ENCODE measurements around the gene FNDC11. TPM values are rescaled to one million over a fixed set of nuclear protein-coding genes. Genes with fewer than 3 reads are reported as not detected.

The FNDC11 gene
- polyA plus RNA-seq, 1 donor: 0.34 TPM

GRCh38 chr20:63517376-63518309 lies 36.3 kb upstream of the FNDC11 start:
- DNase-seq: no peak
- WGBS (ENCODE audit: insufficient coverage, low lambda C conversion rate): no CpG with 5 or more reads among the region's 32 CpGs

GRCh38 chr20:63518351-63518861 lies 35.6 kb upstream of the FNDC11 start:
- Histone ChIP-seq H3K27me3 (ENCODE audit: control insufficient read depth, insufficient read depth, low read length) (peaks cover 28% of the 10 kb centered on the region), H3K27ac (ENCODE audit: low read length) (no peak overlapping the region), H3K4me3 (ENCODE audit: low read length) (no peak overlapping the region), H3K9me3 (ENCODE audit: control insufficient read depth, low read depth, low read length) (peaks cover 6% of the 10 kb centered on the region), H3K36me3 (ENCODE audit: control insufficient read depth, insufficient read depth, low read length) (peaks cover 14% of the 10 kb centered on the region), H3K4me1 (ENCODE audit: control insufficient read depth, insufficient read depth, low read length) (peaks cover 11% of the 10 kb centered on the region)
- no peak for DNase-seq
- no CpG with 5 or more reads among the region's 20 CpGs for whole genome bisulfite sequencing (ENCODE audit: insufficient coverage, low lambda C conversion rate)

More at GRCh38 chr20:63517376-63518309, 36.3 kb upstream of the FNDC11 start:
- peaks cover 11% of the 10 kb centered on the region for H3K4me1 ChIP-seq (ENCODE audit: control insufficient read depth, insufficient read depth, low read length)
- H3K36me3 ChIP-seq (ENCODE audit: control insufficient read depth, insufficient read depth, low read length): peaks cover 8% of the 10 kb centered on the region
- no peak overlapping the region for H3K4me3 ChIP-seq (ENCODE audit: low read length)
- no peaks in the 10 kb centered on the region for H3K9me3 ChIP-seq (ENCODE audit: control insufficient read depth, low read depth, low read length)
- peaks cover 29% of the 10 kb centered on the region for H3K27me3 ChIP-seq (ENCODE audit: control insufficient read depth, insufficient read depth, low read length)
- no peak overlapping the region for H3K27ac ChIP-seq (ENCODE audit: low read length)

- peak overlapping the region; percentile 57 for H3K4me3 ChIP-seq (ENCODE audit: low read length)
- DNase-seq: no peak
- peaks cover 11% of the 10 kb centered on the region for H3K4me1 ChIP-seq (ENCODE audit: control insufficient read depth, insufficient read depth, low read length)
- H3K27ac ChIP-seq (ENCODE audit: low read length): no peak overlapping the region
- H3K9me3 ChIP-seq (ENCODE audit: control insufficient read depth, low read depth, low read length): peaks cover 12% of the 10 kb centered on the region
- peaks cover 28% of the 10 kb centered on the region for H3K27me3 ChIP-seq (ENCODE audit: control insufficient read depth, insufficient read depth, low read length)
- peaks cover 16% of the 10 kb centered on the region for H3K36me3 ChIP-seq (ENCODE audit: control insufficient read depth, insufficient read depth, low read length)
- no CpG with 5 or more reads among the region's 32 CpGs for WGBS (ENCODE audit: insufficient coverage, low lambda C conversion rate)
Measured at GRCh38 chr20:63518946-63519667, 34.9 kb upstream of the FNDC11 start.

- DNase-seq: peak in 1 of 2 donors; percentile 60
- peaks cover 13% of the 10 kb centered on the region for H3K9me3 ChIP-seq (ENCODE audit: control insufficient read depth, low read depth, low read length)
- no CpG with 5 or more reads among the region's 72 CpGs for WGBS (ENCODE audit: insufficient coverage, low lambda C conversion rate)
Measured at GRCh38 chr20:63519668-63520503, 34.1 kb upstream of the FNDC11 start.

GRCh38 chr20:63520504-63520933 lies 33.4 kb upstream of the FNDC11 start, which contains the start of gene PPDPF:
Gene PPDPF (plus strand): TSS chr20:63520765. CDS start chr20:63521309, 544 bp downstream.
- peaks cover 16% of the 10 kb centered on the region for H3K36me3 ChIP-seq (ENCODE audit: control insufficient read depth, insufficient read depth, low read length)
- peaks cover 13% of the 10 kb centered on the region for H3K9me3 ChIP-seq (ENCODE audit: control insufficient read depth, low read depth, low read length)
- H3K4me1 ChIP-seq (ENCODE audit: control insufficient read depth, insufficient read depth, low read length): peaks cover 11% of the 10 kb centered on the region
- H3K4me3 ChIP-seq (ENCODE audit: low read length): peak within 1 kb of the TSS; percentile 67
- DNase-seq: peak; percentile 77 to 84
- H3K27me3 ChIP-seq (ENCODE audit: control insufficient read depth, insufficient read depth, low read length): peaks cover 28% of the 10 kb centered on the region
- WGBS (ENCODE audit: insufficient coverage, low lambda C conversion rate): no CpG with 5 or more reads among the region's 64 CpGs
- H3K27ac ChIP-seq (ENCODE audit: low read length): peak within 1 kb of the TSS; percentile 65

More at GRCh38 chr20:63519668-63520503, 34.1 kb upstream of the FNDC11 start:
- peaks cover 28% of the 10 kb centered on the region for H3K27me3 ChIP-seq (ENCODE audit: control insufficient read depth, insufficient read depth, low read length)
- peak overlapping the region; percentile 57 for H3K4me3 ChIP-seq (ENCODE audit: low read length)
- H3K36me3 ChIP-seq (ENCODE audit: control insufficient read depth, insufficient read depth, low read length): peaks cover 16% of the 10 kb centered on the region
- H3K27ac ChIP-seq (ENCODE audit: low read length): peak overlapping the region; percentile 65
- H3K4me1 ChIP-seq (ENCODE audit: control insufficient read depth, insufficient read depth, low read length): peaks cover 11% of the 10 kb centered on the region

GRCh38 chr20:63520934-63521601 lies 32.9 kb upstream of the FNDC11 start:
- H3K36me3 ChIP-seq (ENCODE audit: control insufficient read depth, insufficient read depth, low read length): peaks cover 16% of the 10 kb centered on the region
- peak; percentile 79 to 90 for DNase-seq
- WGBS (ENCODE audit: insufficient coverage, low lambda C conversion rate): no CpG with 5 or more reads among the region's 68 CpGs
- H3K4me3 ChIP-seq (ENCODE audit: low read length): peak overlapping the region; percentile 67
- peaks cover 28% of the 10 kb centered on the region for H3K27me3 ChIP-seq (ENCODE audit: control insufficient read depth, insufficient read depth, low read length)
- peaks cover 11% of the 10 kb centered on the region for H3K4me1 ChIP-seq (ENCODE audit: control insufficient read depth, insufficient read depth, low read length)
- no peak overlapping the region for H3K27ac ChIP-seq (ENCODE audit: low read length)
- H3K9me3 ChIP-seq (ENCODE audit: control insufficient read depth, low read depth, low read length): peaks cover 13% of the 10 kb centered on the region

- H3K9me3 ChIP-seq (ENCODE audit: control insufficient read depth, low read depth, low read length): peaks cover 13% of the 10 kb centered on the region
- peaks cover 11% of the 10 kb centered on the region for H3K4me1 ChIP-seq (ENCODE audit: control insufficient read depth, insufficient read depth, low read length)
- WGBS (ENCODE audit: insufficient coverage, low lambda C conversion rate): no CpG with 5 or more reads among the region's 23 CpGs
- DNase-seq: no peak
- peak overlapping the region; percentile 67 for H3K4me3 ChIP-seq (ENCODE audit: low read length)
- H3K27ac ChIP-seq (ENCODE audit: low read length): no peak overlapping the region
- peaks cover 16% of the 10 kb centered on the region for H3K36me3 ChIP-seq (ENCODE audit: control insufficient read depth, insufficient read depth, low read length)
- peaks cover 28% of the 10 kb centered on the region for H3K27me3 ChIP-seq (ENCODE audit: control insufficient read depth, insufficient read depth, low read length)
Measured at GRCh38 chr20:63521602-63522001, 32.4 kb upstream of the FNDC11 start.

- H3K27me3 ChIP-seq (ENCODE audit: control insufficient read depth, insufficient read depth, low read length): peaks cover 26% of the 10 kb centered on the region
- no peak overlapping the region for H3K27ac ChIP-seq (ENCODE audit: low read length)
- DNase-seq: no peak
- H3K4me1 ChIP-seq (ENCODE audit: control insufficient read depth, insufficient read depth, low read length): peaks cover 11% of the 10 kb centered on the region
- peaks cover 16% of the 10 kb centered on the region for H3K36me3 ChIP-seq (ENCODE audit: control insufficient read depth, insufficient read depth, low read length)
- WGBS (ENCODE audit: insufficient coverage, low lambda C conversion rate): no CpG with 5 or more reads among the region's 13 CpGs
- no peak overlapping the region for H3K4me3 ChIP-seq (ENCODE audit: low read length)
- peaks cover 13% of the 10 kb centered on the region for H3K9me3 ChIP-seq (ENCODE audit: control insufficient read depth, low read depth, low read length)
Measured at GRCh38 chr20:63522091-63522868, 31.7 kb upstream of the FNDC11 start.

Measured in large intestine (tissue), 3 donors.